RPMI8226 (cell line): ENCODE measurements around the gene GIMAP8.

Source experiments
- DNase-seq: peaks from one replicate; pipeline ENCODE4 v3.0.0-alpha.2; 2015

GIMAP8 gene

GRCh38 chr7:150412016-150412415 lies 38.4 kb upstream of the GIMAP8 start:
- DNase-seq: no peak

DNA sequence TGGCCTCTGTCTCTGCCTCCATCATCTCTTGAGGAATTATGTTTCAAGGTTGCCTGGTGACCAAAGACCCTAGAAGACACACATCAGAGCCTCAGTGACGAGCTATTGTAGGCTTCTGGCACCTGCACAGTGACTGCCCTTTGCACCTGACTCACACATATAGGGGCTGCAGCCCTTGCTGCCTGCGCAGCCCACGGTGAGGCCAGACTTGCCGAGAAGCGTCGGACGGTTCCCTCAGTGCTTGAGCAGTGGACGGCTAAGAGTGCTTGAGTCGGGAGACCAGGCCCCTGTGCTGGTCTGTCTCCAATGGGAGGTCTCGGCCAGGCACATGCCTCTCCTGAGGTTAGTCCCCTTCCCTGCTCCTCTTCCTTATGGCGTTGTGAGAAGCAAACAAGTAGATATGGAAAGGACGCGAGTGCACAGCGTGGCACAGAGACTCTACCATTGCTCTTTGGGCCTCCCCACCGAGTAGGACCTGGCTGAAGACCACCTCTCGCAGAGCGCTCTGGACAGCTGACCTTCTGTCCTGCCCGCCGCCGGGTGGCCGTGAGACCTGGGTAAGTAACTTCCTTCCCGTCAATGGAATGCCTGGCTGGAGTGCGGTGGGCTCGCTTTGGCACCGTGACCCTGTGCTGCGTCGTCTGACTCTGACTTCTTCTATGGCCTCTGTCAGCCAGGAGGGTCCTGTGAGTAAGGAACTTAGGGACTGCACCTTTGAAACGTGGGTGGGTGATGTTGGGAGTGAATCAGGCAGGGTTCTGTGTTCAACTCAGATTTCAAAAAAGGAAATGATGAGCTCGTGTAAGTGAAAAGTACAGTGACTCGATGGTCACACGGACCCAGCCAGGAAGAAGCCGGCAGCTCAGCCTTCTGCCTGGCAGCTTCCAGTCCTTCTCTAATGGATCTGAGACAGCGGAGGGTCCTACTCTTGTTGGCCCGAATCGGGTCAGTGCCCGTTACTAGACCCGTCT lies 37.6 kb upstream of the GIMAP8 start:
- no peak for DNase-seq

- DNase-seq: no peak
Observed at GRCh38 chr7:150413640-150414081, 36.8 kb upstream of the GIMAP8 start.

GRCh38 chr7:150415161-150416153 lies 35.0 kb upstream of the GIMAP8 start:
- peak; percentile 87 for DNase-seq

DNA sequence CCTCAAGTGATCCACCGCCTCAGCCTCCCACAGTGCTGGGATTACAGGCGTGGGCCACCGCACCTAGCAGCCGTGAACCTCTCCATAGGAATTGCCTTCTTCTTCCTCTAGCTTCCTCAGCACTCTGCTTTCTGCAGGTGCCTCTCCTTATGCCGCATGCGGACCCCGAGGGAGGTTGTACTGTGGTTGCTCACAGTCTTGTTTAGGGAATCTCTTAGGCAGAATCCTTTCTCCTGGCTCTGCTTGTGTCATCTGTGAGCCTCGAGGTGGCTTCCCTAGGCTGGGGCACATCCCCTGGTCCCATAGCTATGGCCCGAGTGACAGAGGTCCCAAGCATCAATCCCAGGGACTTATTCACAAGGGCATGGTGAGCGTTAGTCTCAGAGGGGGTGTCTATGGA lies 33.2 kb upstream of the GIMAP8 start:
- no peak for DNase-seq

- DNase-seq: no peak
Observed at GRCh38 chr7:150417863-150418262, 32.6 kb upstream of the GIMAP8 start.

DNA sequence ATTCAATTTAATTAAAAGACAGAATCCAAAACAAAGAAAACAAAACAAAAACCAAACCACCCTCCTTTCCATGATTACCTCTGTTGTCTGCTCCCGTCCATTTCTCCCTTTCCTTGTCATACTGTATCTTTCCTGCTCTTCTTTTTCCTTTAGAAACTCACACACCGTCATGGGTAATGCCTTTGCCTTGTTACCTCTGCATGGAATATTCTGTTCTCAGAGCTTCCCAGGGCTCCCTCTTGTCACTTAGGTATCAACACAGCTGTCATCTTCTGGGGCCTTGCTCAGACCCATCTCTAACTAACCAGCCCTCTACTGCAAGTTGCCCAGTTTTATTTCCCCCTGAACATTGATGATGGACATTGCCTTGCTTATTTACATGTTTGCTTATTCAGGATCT lies 30.2 kb upstream of the GIMAP8 start:
- DNase-seq: no peak

DNA sequence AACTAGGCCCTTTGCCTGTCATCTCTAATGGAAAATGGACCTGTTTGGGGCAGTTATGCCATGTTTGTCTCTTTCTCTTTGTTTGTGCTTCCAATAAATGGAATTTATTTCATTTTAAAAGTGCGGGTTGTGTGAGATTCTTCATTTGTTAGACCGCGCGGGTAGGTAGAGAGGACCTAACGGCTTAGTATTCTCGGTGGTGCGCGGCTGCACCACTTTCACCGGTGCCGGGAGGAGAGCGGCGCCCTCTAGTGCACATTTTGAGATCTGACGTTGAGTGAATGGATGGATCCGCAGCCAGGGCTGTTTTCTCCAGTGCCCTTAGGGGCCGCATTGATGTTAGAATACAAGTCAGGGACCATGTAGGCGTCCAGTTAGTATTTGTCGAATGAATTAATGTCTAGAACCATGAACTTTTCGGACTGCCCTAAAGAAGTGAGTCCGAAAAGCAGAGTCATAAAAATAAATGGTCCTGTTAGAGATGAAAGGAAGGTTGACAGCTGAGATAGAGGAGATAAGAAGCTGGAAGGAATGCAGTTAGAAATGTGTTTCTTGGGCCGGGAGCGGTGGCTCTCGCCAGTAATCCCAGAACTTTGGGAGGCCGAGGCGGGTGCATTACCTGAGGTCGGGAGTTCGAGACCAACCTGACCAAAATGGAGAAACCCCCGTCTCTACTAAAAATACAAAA lies 29.3 kb upstream of the GIMAP8 start:
- DNase-seq: peak; percentile 92

DNA sequence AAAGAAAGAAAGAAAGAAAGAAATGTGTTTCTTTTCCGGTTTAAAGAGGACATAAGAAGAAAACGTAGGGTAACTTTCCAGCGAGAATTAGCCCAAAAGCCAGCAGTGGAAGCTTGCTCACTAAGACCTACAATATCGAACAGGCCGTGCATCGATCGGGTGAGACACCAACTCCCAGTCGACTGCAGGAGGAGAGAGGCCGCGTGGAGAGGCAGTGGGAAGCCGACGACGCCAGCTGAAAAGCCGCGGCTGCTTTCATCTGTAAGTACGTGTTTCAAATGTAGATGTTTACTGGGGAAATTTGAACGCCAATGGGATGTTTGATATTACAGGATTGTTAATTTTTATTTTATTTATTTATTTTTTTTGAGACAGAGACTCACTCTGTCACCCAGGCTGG lies 28.6 kb upstream of the GIMAP8 start:
- DNase-seq: no peak

DNA sequence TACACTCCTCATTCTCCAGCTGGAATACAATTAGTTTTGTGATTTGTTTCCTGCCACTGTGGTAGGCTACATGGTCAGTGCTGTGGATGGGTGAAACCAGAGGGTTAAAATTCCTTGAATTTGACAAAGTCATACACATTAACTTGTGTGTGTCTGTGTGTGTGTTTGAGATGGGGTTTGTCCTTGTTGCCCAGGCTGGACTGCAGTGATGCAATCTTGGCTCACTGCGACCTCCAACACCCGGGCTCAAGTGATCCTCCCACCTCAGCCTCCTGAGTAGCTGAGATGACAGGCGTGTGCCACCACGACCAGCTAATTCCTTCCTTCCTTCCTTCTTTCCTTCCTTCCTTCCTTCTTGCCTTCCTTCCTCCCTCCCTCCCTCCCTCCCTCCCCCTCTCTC lies 24.8 kb upstream of the GIMAP8 start:
- DNase-seq: no peak

DNA sequence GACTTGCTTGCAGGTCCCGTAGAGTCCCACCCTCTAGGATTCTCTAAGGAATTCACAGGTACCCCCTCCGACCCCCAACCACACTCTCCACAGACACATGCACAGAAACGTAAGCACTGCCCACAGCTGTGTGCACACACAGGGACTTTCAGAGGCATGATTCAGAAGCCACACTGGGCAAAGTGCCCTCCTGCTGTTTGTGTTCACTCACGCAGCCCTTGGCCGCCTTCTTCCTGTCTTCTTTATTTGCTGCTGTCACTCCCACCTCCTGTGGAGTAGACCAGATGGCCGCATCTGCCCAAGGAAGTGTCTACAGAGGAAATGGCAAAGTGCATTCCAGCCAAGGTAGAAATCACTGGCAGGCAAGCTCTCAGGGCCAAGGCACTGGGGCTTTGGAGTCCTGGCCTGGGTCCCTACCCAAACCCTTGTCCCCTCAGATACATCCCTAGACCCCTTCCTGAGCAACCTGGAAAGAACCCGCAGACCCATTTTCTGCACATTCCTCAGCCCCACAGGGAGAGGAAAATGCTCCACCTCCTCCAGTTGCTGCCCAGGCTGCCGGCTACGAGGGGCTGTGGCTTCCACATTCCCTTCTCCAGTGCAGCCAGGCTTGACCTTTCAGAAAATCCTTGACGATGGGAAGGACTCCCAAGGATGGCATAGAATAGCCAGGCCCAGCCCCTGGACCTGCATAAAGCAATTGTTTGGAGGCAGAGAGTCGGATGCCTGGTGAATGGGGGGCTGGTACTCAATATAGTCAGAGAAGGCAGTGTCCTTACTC lies 21.6 kb upstream of the GIMAP8 start:
- DNase-seq: peak; percentile 95

DNA sequence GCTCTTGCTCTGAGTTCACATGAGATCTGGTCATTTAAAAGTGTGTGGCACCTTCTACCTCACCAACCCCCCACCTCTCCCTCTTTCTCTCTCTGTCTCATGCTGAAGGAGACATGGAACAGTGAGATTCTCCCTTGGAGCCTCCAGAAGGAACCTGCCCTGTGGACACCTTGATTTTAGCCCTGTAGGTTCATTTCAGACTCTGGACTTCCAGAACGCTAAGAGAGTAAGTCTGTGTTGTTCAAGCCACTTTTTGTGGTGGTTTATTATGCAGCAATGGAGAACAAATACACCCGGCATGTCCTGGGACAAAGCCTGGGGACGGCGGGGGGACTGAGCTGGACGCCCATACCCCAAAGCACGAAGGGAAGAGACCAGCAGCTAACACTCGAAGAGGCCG lies 20.7 kb upstream of the GIMAP8 start:
- DNase-seq: no peak

- no peak for DNase-seq
Observed at GRCh38 chr7:150430465-150431085, 19.9 kb upstream of the GIMAP8 start.

DNA sequence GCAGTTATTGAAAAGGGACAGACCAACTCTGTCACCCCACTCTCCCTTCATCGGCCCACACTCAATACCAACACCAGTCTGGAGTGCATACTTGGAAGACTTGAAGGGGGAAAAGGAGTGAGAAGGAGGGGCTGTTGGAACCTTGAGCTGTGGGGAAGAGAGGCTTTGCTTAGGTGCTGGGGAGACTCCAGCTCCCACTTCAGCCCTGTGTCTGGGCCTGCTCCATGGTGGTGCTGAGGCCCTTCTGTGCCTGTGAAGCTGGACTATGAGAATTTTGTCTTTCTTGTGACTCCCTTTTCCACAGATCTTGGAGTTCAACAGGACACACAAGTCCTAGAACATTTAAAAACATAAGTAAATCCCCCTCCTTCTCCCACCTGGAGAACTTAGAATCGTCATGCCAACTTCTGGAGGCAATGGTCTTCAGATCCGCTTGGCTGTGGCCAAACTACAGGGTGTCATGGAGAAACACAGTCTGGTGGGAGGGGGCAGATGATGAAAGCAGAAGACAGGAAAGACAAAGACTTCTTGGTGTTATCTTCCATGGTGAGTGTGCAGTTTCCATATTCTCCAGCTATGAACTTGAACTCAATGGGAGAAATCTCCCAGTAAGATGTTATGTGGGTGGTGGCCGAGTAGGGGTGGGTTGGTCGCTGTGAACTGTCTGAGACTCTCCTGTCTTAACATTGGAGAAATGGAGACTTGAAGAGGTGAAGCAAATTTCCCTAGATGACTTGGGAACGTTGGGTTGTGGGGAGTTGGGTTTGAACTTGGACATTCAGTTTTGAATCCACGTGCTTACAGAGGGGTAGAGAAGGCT lies 18.4 kb upstream of the GIMAP8 start:
- no peak for DNase-seq

GRCh38 chr7:150432915-150433892 lies 17.2 kb upstream of the GIMAP8 start:
- peak; percentile 83 for DNase-seq

DNA sequence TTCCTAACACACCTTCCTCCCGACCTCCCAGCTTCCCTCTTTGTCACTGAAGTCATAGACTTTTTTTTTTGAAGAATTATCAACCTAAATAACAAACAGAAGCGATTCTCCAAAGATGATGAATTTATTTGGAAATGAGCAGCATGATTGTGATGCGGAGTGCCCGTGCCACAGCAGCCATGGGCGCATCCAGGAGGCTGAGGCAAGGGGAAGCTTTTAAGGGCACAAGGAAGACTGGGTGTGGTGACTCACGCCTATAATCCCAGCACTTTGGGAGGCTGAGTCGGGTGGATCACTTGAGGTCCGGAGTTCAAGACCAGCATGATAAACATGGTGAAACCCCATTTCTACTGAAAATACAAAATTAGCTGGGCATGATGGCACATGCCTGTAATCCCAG lies 16.2 kb upstream of the GIMAP8 start:
- no peak for DNase-seq

GRCh38 chr7:150435047-150435389 lies 15.4 kb upstream of the GIMAP8 start:
- DNase-seq: no peak

GRCh38 chr7:150435390-150436073 lies 14.9 kb upstream of the GIMAP8 start:
- DNase-seq: peak; percentile 98

DNA sequence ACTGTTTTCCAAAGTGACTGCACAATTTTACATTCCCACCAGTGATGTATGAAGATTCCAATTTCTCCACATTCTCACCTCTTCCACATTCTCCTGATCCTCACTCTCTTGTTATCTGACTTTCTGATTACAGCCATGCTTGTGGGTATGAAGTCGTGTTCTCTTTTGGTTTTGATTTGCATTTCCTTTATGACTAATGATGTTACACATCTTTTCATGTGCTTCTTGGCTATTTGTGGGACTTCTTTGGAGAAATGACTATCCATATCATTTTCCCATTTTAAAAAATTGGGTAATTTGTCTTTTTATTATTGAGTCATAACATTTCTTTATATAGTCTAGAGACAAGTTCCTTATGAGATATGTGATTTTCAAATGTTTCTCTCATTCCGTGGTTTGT lies 10.5 kb upstream of the GIMAP8 start:
- DNase-seq: no peak
